ENCODE results near the gene PTS. TPM values are rescaled to one million over a fixed set of nuclear protein-coding genes. Genes with fewer than 3 reads are reported as not detected.

The PTS gene
- total RNA-seq, 1 experiment from 2014 or later, result 48.6 TPM

- Histone ChIP-seq H3K56ac (ENCODE audit: insufficient read length, low read depth, low read length) (no peak overlapping the region), H3K23me2 (ENCODE audit: insufficient read length, low read depth, low read length, poor library complexity, severe bottlenecking) (no peaks in the 10 kb centered on the region), H3K14ac (ENCODE audit: insufficient read depth, low read length) (no peak overlapping the region), H2BK20ac (ENCODE audit: low read depth, low read length, poor library complexity, severe bottlenecking) (no peak overlapping the region), H2AK5ac (ENCODE audit: insufficient read length, low read length) (no peak overlapping the region), H4K8ac (replicated peaks; ENCODE audit: insufficient read length, low read depth, low read length) (no peak overlapping the region), H4K91ac (ENCODE audit: insufficient read length, low read depth, low read length) (no peak overlapping the region), H4K20me1 (ENCODE audit: control insufficient read depth, insufficient read depth, insufficient read length) (no peaks in the 10 kb centered on the region), H3K4ac (ENCODE audit: low read depth, low read length) (no peak overlapping the region), H2BK15ac (ENCODE audit: low read depth, low read length) (no peak overlapping the region), H3K4me1 (ENCODE audit: insufficient read depth, low read length) (no peaks in the 10 kb centered on the region), H4K5ac (ENCODE audit: insufficient read length, low read depth, low read length) (no peak overlapping the region), H3T11ph (ENCODE audit: low read length) (no peak overlapping the region), H3K4me2 (ENCODE audit: insufficient read depth, insufficient read length, low read length) (no peak overlapping the region), H3K27ac (ENCODE audit: insufficient read length, low read depth, low read length) (no peak overlapping the region), H3K79me2 (ENCODE audit: insufficient read depth, low read length) (no peaks in the 10 kb centered on the region), H2BK120ac (ENCODE audit: low read depth, low read length, poor library complexity, severe bottlenecking) (no peak overlapping the region), H2AFZ (ENCODE audit: low read length) (no peak overlapping the region), H3K79me1 (ENCODE audit: insufficient read depth, low read depth, low read length, poor library complexity, severe bottlenecking) (no peaks in the 10 kb centered on the region), H3K9me3 (ENCODE audit: control insufficient read depth, low read depth, low read length) (no peaks in the 10 kb centered on the region), H3K18ac (ENCODE audit: insufficient read length, low read depth, low read length) (no peak overlapping the region), H2BK5ac (ENCODE audit: insufficient read length, low read length) (no peak overlapping the region), H3K23ac (ENCODE audit: insufficient read length, low read depth, low read length) (no peak overlapping the region), H3K9ac (ENCODE audit: extremely low read depth, insufficient read length, low read length) (no peak overlapping the region), H3K27me3 (ENCODE audit: insufficient read depth, low read length) (no peaks in the 10 kb centered on the region), H2BK12ac (ENCODE audit: insufficient read length, low read depth, low read length) (no peak overlapping the region)
- H3K4me3 Mint-ChIP-seq, result no peak overlapping the region
- DNase-seq, result no peak
- no peaks in the 10 kb centered on the region for H3K4me1 Mint-ChIP-seq
- no peak overlapping the region for H3K27ac Mint-ChIP-seq
- TF ChIP-seq CTCF (conservative IDR thresholded peaks at IDR 0.05), result no peak
- H3K27me3 Mint-ChIP-seq (ENCODE audit: low read depth), result peaks cover 17% of the 10 kb centered on the region
- H3K9me3 Mint-ChIP-seq, result no peaks in the 10 kb centered on the region; a peak in 2 of 5 replicates
- no peaks in the 10 kb centered on the region for H3K36me3 Mint-ChIP-seq (ENCODE audit: insufficient read depth in 1 of 3, low read depth in 3 of 3)
- no CpG with 5 or more reads among the region's 2 CpGs for WGBS (ENCODE audit: extremely low coverage, insufficient read length, low lambda C conversion rate)
These were observed 26.0 kb upstream of the PTS start for GRCh38 chr11:112200252-112200651.

Measured in H9 (cell line).